LNCAP (cell line): ENCODE measurements around the gene GRIFIN.

Experiments
- CTCF ChIP-seq: fragments of 450-650 bp; IDR thresholded peaks from 2 replicates; pipeline ENCODE4 v1.5.1; 2017; ENCODE audit warnings: mild to moderate bottlenecking

Gene GRIFIN

GRCh38 chr7:2520761-2521290 lies 44.6 kb upstream of the GRIFIN start:
- no peak for TF ChIP-seq CTCF

- TF ChIP-seq CTCF: 0 out of 2 replicates have a peak, but pooled peaks have one; percentile 13
Observed at GRCh38 chr7:2520131-2520760, 44.0 kb upstream of the GRIFIN start.

GRCh38 chr7:2519119-2519930 lies 43.1 kb upstream of the GRIFIN start, which contains the start of gene LFNG:
Gene LFNG (plus strand): TSS chr7:2519774. CDS start chr7:2519862, 88 bp downstream.
- TF ChIP-seq CTCF: no peak

- no peak for TF ChIP-seq CTCF
Observed at GRCh38 chr7:2518737-2519118, 42.5 kb upstream of the GRIFIN start.

GRCh38 chr7:2517678-2518507 lies 41.7 kb upstream of the GRIFIN start:
- no peak for TF ChIP-seq CTCF

- no peak for TF ChIP-seq CTCF
Observed at GRCh38 chr7:2517026-2517425, 40.8 kb upstream of the GRIFIN start.

- TF ChIP-seq CTCF: no peak
Observed at GRCh38 chr7:2516194-2516555, 40.0 kb upstream of the GRIFIN start.
